Glomerular visceral epithelial cell (primary cell): ENCODE measurements around the gene TESMIN.

Experiments
- DNase-seq: peaks from one replicate; pipeline ENCODE4 v3.0.0-alpha.2; 2016; ENCODE audit errors: extremely low spot score

Gene TESMIN

GRCh38 chr11:68710409-68710808 is 40.9 kb downstream of the TESMIN start:
- no peak for DNase-seq

- no peak for DNase-seq
Observed at GRCh38 chr11:68709062-68709461, 42.3 kb downstream of the TESMIN start.

- DNase-seq, result no peak
Observed at GRCh38 chr11:68707527-68707926, 43.8 kb downstream of the TESMIN start.

GRCh38 chr11:68704887-68705286 is 46.4 kb downstream of the TESMIN start:
- DNase-seq, result no peak

- no peak for DNase-seq
Observed at GRCh38 chr11:68698993-68699392, 52.3 kb downstream of the TESMIN start.

- no peak for DNase-seq
Observed at GRCh38 chr11:68695531-68695930, 55.8 kb downstream of the TESMIN start.

GRCh38 chr11:68694431-68695297 is 56.7 kb downstream of the TESMIN start:
- no peak for DNase-seq

GRCh38 chr11:68693484-68693882 is 57.8 kb downstream of the TESMIN start:
- no peak for DNase-seq

GRCh38 chr11:68692871-68693483 is 58.3 kb downstream of the TESMIN start:
- no peak for DNase-seq

GRCh38 chr11:68692115-68692514 is 59.2 kb downstream of the TESMIN start:
- no peak for DNase-seq

GRCh38 chr11:68691402-68691784 is 59.9 kb downstream of the TESMIN start:
- no peak for DNase-seq

GRCh38 chr11:68690671-68691401 is 60.5 kb downstream of the TESMIN start:
- DNase-seq, result no peak

- no peak for DNase-seq
Observed at GRCh38 chr11:68689737-68690625, 61.3 kb downstream of the TESMIN start.

GRCh38 chr11:68688881-68689280 is 62.4 kb downstream of the TESMIN start:
- no peak for DNase-seq

- DNase-seq, result no peak
Observed at GRCh38 chr11:68687986-68688385, 63.3 kb downstream of the TESMIN start.

GRCh38 chr11:68687311-68687710 is 64.0 kb downstream of the TESMIN start:
- DNase-seq, result no peak

GRCh38 chr11:68686486-68686885 is 64.8 kb downstream of the TESMIN start:
- no peak for DNase-seq

GRCh38 chr11:68685656-68686380 is 65.5 kb downstream of the TESMIN start:
- DNase-seq, result no peak

- no peak for DNase-seq
Observed at GRCh38 chr11:68684385-68685356, 66.6 kb downstream of the TESMIN start, which contains the start of gene GAL. Gene GAL, plus strand, starts transcription at chr11:68684544. Its CDS starts 380 bp downstream, at chr11:68684924.
